A549 (cell line): ENCODE data around the gene PPP2R5C. TPM values are rescaled to one million over a fixed set of nuclear protein-coding genes. Genes with fewer than 3 reads are reported as not detected.
A peak's percentile ranks its signal among the peaks of the same experiment; 100 is the strongest.

Experiments
- ATAC-seq, 2 experiments: fragments of 200-7000 bp in 1 of 2; fragments of >200 bp in 1 of 2; cut with Nextera tagmentation in 1 of 2; cut with Tn5 transposase in 1 of 2; 3 replicates each; pipeline versions ENCODE4 v1.8.0 to v1.9.1; 2018 to 2020; ENCODE audit warnings: mild to moderate bottlenecking in 1 of 2, moderate library complexity in 1 of 2
- CTCF ChIA-PET: fragments of 300-600 bp; sonication (Branson Sonifier 250); formaldehyde crosslinking; extraction: SDS; loops from one replicate; lab custom pipeline; 2021; ENCODE audit warnings: antibody characterized with exemption, inconsistent platforms; lab: Yijun Ruan, JAX
- POLR2A ChIA-PET: fragments of 350-600 bp; formaldehyde crosslinking; extraction: SDS; loops from one replicate; lab custom pipeline; 2021; ENCODE audit warnings: antibody characterized with exemption, inconsistent platforms; lab: Yijun Ruan, JAX
- DNase-seq, 2 experiments: peaks; one replicate each; pipeline versions ENCODE4 v3.0.0 to v3.0.0-alpha.2; 2011 to 2016; ENCODE audit warnings: low read depth in 1 of 2, low spot score in 1 of 2
- FAIRE-seq: peaks from 2 replicates; lab custom pipeline; 2011; peaks lifted over from hg19 to GRCh38; lab: Jason Lieb, UNC
- H3K27ac ChIP-seq, 2 experiments: fragments of >200 bp; sonication (Bioruptor Twin); formaldehyde crosslinking; 3 replicates each; pipeline ENCODE4 v1.5.1; 2016 to 2017
- H3K4me1 ChIP-seq: fragments of >200 bp; sonication (Bioruptor Twin); formaldehyde crosslinking; 3 replicates; pipeline ENCODE4 v1.6.1; 2016
- H3K4me2 ChIP-seq: fragments of >200 bp; sonication (Bioruptor Twin); formaldehyde crosslinking; 3 replicates; pipeline ENCODE4 v1.6.1; 2016
- H3K4me3 ChIP-seq: fragments of >200 bp; sonication (Bioruptor Twin); formaldehyde crosslinking; 3 replicates; pipeline ENCODE4 v1.5.1; 2016
- H3K9me3 ChIP-seq: fragments of >200 bp; sonication (Bioruptor Twin); formaldehyde crosslinking; 3 replicates; pipeline ENCODE4 v1.6.1; 2016
- CBX2 ChIP-seq: fragments of 200-600 bp; sonication (generic); IDR thresholded peaks from 2 replicates; pipeline ENCODE4 v1.6.1; 2016; ENCODE audit warnings: low read depth, mild to moderate bottlenecking, borderline replicate concordance
- CBX8 ChIP-seq: fragments of 200-600 bp; sonication (generic); IDR thresholded peaks from 2 replicates; pipeline ENCODE4 v1.6.1; 2016
- CEBPB ChIP-seq, 2 experiments: fragments of >200 bp in 1 of 2; sonication (Bioruptor Twin) in 1 of 2; formaldehyde crosslinking in 1 of 2; IDR thresholded peaks; 2 replicates each; pipeline ENCODE4 v1.6.1; 2012 to 2016
- CHD2 ChIP-seq: fragments of 150-350 bp; IDR thresholded peaks from 2 replicates; pipeline ENCODE4 v1.6.1; 2014; ENCODE audit warnings: low read length; ENCODE audit not compliant: partially characterized antibody
- E2F6 ChIP-seq: IDR thresholded peaks from 2 replicates; pipeline ENCODE4 v1.6.1; 2012; ENCODE audit warnings: low read depth, borderline replicate concordance
- EHF ChIP-seq: fragments of 250-450 bp; sonication (Bioruptor Pico); IDR thresholded peaks from 2 replicates; pipeline ENCODE4 v1.5.0; 2020; ENCODE audit warnings: mild to moderate bottlenecking
- FOSL2 ChIP-seq, 2 experiments: fragments of 450-650 bp in 1 of 2; fragments of >200 bp in 1 of 2; sonication (Bioruptor Twin) in 1 of 2; formaldehyde crosslinking; IDR thresholded peaks; 2 replicates each; pipeline versions ENCODE4 v1.5.0 to v1.6.1; 2016 to 2020; ENCODE audit warnings: mild to moderate bottlenecking in 1 of 2, moderate library complexity in 1 of 2
- HDAC2 ChIP-seq: fragments of 200-600 bp; sonication (generic); IDR thresholded peaks from 2 replicates; pipeline ENCODE4 v1.6.1; 2016
- HEYL ChIP-seq: fragments of 250-450 bp; sonication (Bioruptor Pico); IDR thresholded peaks from 2 replicates; pipeline ENCODE4 v1.8.0; 2021; ENCODE audit warnings: mild to moderate bottlenecking, moderate library complexity
- HOXB13 ChIP-seq: fragments of 250-450 bp; sonication (Bioruptor Pico); IDR thresholded peaks from 2 replicates; pipeline ENCODE4 v1.5.0; 2020; ENCODE audit warnings: low read depth, mild to moderate bottlenecking, moderate library complexity
- JUNB ChIP-seq: fragments of >200 bp; sonication (Bioruptor Twin); formaldehyde crosslinking; IDR thresholded peaks from 2 replicates; pipeline ENCODE4 v1.6.1; 2016
- MAFK ChIP-seq: fragments of 450-650 bp; IDR thresholded peaks from 2 replicates; pipeline ENCODE4 v1.6.1; 2014; ENCODE audit not compliant: partially characterized antibody
- MAX ChIP-seq: IDR thresholded peaks from 2 replicates; pipeline ENCODE4 v1.6.1; 2012
- PBX3 ChIP-seq: IDR thresholded peaks from 2 replicates; pipeline ENCODE4 v1.6.1; 2012
- PHF8 ChIP-seq: fragments of 200-600 bp; sonication (generic); IDR thresholded peaks from 2 replicates; pipeline ENCODE4 v1.6.1; 2016; ENCODE audit warnings: low read depth, mild to moderate bottlenecking, antibody characterized with exemption, moderate library complexity, borderline replicate concordance
- POLR2A ChIP-seq: IDR thresholded peaks from 2 replicates; pipeline ENCODE4 v1.6.1; 2012; ENCODE audit warnings: mild to moderate bottlenecking, low read length
- POLR2AphosphoS2 ChIP-seq: conservative IDR thresholded peaks from 2 replicates; pipeline ENCODE4 v1.6.1; 2012; ENCODE audit warnings: low read length, improper control_type of control experiment, inconsistent platforms
- RAD21 ChIP-seq, 2 experiments: fragments of >200 bp in 1 of 2; sonication (Bioruptor Twin) in 1 of 2; formaldehyde crosslinking in 1 of 2; IDR thresholded peaks in 1 of 2; conservative IDR thresholded peaks in 1 of 2; 2 replicates in 1 of 2; 3 replicates in 1 of 2; pipeline ENCODE4 v1.6.1; 2012 to 2018; ENCODE audit warnings: inconsistent platforms in 1 of 2
- REST ChIP-seq: fragments of 200-600 bp; sonication (generic); IDR thresholded peaks from 2 replicates; pipeline ENCODE4 v1.6.1; 2016; ENCODE audit warnings: antibody characterized with exemption, mild to moderate bottlenecking, moderate library complexity
- SREBF2 ChIP-seq: fragments of 450-650 bp; IDR thresholded peaks from 2 replicates; pipeline ENCODE4 v1.6.1; 2014; ENCODE audit warnings: mild to moderate bottlenecking, moderate library complexity
- TFCP2L1 ChIP-seq: fragments of 250-450 bp; sonication (Bioruptor Pico); IDR thresholded peaks from 2 replicates; pipeline ENCODE4 v1.5.0; 2021; ENCODE audit warnings: mild to moderate bottlenecking
- ZSCAN20 ChIP-seq: fragments of 250-450 bp; sonication (Bioruptor Pico); IDR thresholded peaks from 2 replicates; pipeline ENCODE4 v1.8.0; 2022; ENCODE audit warnings: mild to moderate bottlenecking, moderate library complexity
- WGBS: methylation state at CpG from one replicate; pipeline ENCODE4 v1.1.6; 2017; ENCODE audit errors: missing lambda C conversion rate; 5-methylcytosine and 5-hydroxymethylcytosine counted together
- polyA plus RNA-seq, 4 experiments: library from polyadenylated mRNA; depleted of rRNA in 3 of 4; stranded (reverse); fragments of >200 nt; fragmentation: RNase III in 1 of 4; extraction: RNeasy Plus Mini Kit Qiagen cat#74134 plus additional on column Dnase treatment in 1 of 4; gene quantifications; 2 replicates in 3 of 4; 3 replicates in 1 of 4; pipeline ENCODE4 v1.2.3, GENCODE V29; 2011 to 2017

Gene PPP2R5C
- polyA plus RNA-seq, 2 of the 4 experiments (the other 2 are of a cell fraction), result 74.8 to 150 TPM

GRCh38 chr14:101730626-101731186, 30.8 kb upstream of the PPP2R5C start:
- H3K9me3 ChIP-seq, result no peaks in the 10 kb centered on the region
- WGBS, result 79% methylated on average over 3 of the region's 3 CpGs
- no peak for TF ChIP-seq HOXB13 (CRISPR knock-in tag)
- no peak for TF ChIP-seq MAX
- no peak for TF ChIP-seq CBX2
- ChIA-PET POLR2A (interaction anchor here (0.9 to 1.2 kb wide), 3 partner anchors 9 to 80 kb away, joined by 3 to 4 read pairs (median 4); no protein-coding TSS in a partner anchor), CTCF (interaction anchor here (1.3 to 2.0 kb wide), 3 partner anchors 8 to 40 kb away, joined by 6 to 8 read pairs (median 7); no protein-coding TSS in a partner anchor)
- DNase-seq, result no peak
- ATAC-seq, result no peak
- peak overlapping the region; percentile 51 for H3K4me2 ChIP-seq
- no peak for FAIRE-seq
- H3K4me3 ChIP-seq, result no peak overlapping the region
- peak overlapping the region; percentile 44 to 84 for H3K27ac ChIP-seq
- peaks cover 18% of the 10 kb centered on the region for H3K4me1 ChIP-seq

GRCh38 chr14:101731187-101732080, 30.1 kb upstream of the PPP2R5C start:
- Histone ChIP-seq H3K27ac (peak overlapping the region; percentile 44 to 84), H3K4me1 (peaks cover 18% of the 10 kb centered on the region), H3K4me3 (no peak overlapping the region), H3K9me3 (no peaks in the 10 kb centered on the region), H3K4me2 (peak overlapping the region; percentile 51)
- peak; percentile 63 for TF ChIP-seq E2F6
- TF ChIP-seq MAX, result peak; percentile 77
- TF ChIP-seq CHD2, result no peak
- peak in 1 of 2 experiments; percentile 33; a peak in 2 of 5 replicates for TF ChIP-seq RAD21 (conservative IDR thresholded peaks at IDR 0.05 in 1 of 2, IDR thresholded peaks at IDR 0.05 in 1 of 2)
- TF ChIP-seq JUNB, result no peak
- 0 out of 2 replicates have a peak, but pooled peaks have one; percentile 20 for TF ChIP-seq FOSL2 (IDR thresholded peaks at IDR 0.05)
- TF ChIP-seq FOSL2 (CRISPR knock-in tag; IDR thresholded peaks at IDR 0.05), result peak; percentile 87
- TF ChIP-seq CEBPB (IDR thresholded peaks at IDR 0.05), result peak; percentile 15 to 61; a peak in 3 of 4 replicates
- ATAC-seq (peak; percentile 94 to 96), DNase-seq (peak; percentile 73 to 86), FAIRE-seq (no peak)
- POLR2A ChIA-PET, result interaction anchor here (0.9 to 1.2 kb wide), 3 partner anchors 9 to 79 kb away, joined by 3 to 4 read pairs (median 4); no protein-coding TSS in a partner anchor
- WGBS, result 23% methylated on average over 15 of the region's 16 CpGs
- CTCF ChIA-PET, result interaction anchor here (0.6 to 2.0 kb wide), 4 partner anchors 9 to 1001 kb away, joined by 3 to 8 read pairs (median 6); no protein-coding TSS in a partner anchor

- FAIRE-seq (no peak), DNase-seq (no peak), ATAC-seq (no peak)
- Histone ChIP-seq H3K4me1 (peaks cover 18% of the 10 kb centered on the region), H3K4me3 (no peak overlapping the region), H3K9me3 (no peaks in the 10 kb centered on the region), H3K4me2 (peak overlapping the region; percentile 51), H3K27ac (peak overlapping the region; percentile 44 to 84)
- WGBS, result 94% methylated on average over 5 of the region's 5 CpGs
- POLR2A ChIA-PET, result no interaction called here
- TF ChIP-seq E2F6, result no peak
- TF ChIP-seq HDAC2, result no peak
- TF ChIP-seq SREBF2, result no peak
- no peak for TF ChIP-seq POLR2A
- TF ChIP-seq ZSCAN20 (CRISPR knock-in tag), result no peak
- no peak for TF ChIP-seq TFCP2L1 (CRISPR knock-in tag)
- TF ChIP-seq PHF8, result no peak
- TF ChIP-seq MAFK, result no peak
- no peak for TF ChIP-seq CBX8
- no peak for TF ChIP-seq POLR2AphosphoS2
- TF ChIP-seq HEYL, result no peak
- TF ChIP-seq PBX3, result no peak
- no peak for TF ChIP-seq EHF (CRISPR knock-in tag)
- TF ChIP-seq CHD2, result no peak
- no peak for TF ChIP-seq REST
- TF ChIP-seq, all 56 proteins: peak for 0
- CTCF ChIA-PET, result interaction anchor here (0.6 to 2.0 kb wide), 3 partner anchors 10 to 1000 kb away, joined by 3 to 8 read pairs (median 7); no protein-coding TSS in a partner anchor
Observed at GRCh38 chr14:101732118-101732517, 29.4 kb upstream of the PPP2R5C start.
